Liver (tissue), 3 donors: Measurements from ENCODE around the gene KLC3.
"Not testable (repeated sequence)": the region's sequence is repeated elsewhere in the genome, so short reads cannot be mapped to it uniquely, and the experiment has no call there.

Experiments
- ATF3 ChIP-seq: IDR thresholded peaks from 2 replicates; pipeline ENCODE4 v1.6.1; 2016; ENCODE audit warnings: antibody characterized with exemption
- EGR1 ChIP-seq, 2 donors: IDR thresholded peaks; 2 replicates each; pipeline ENCODE4 v1.6.1; 2016 to 2018; ENCODE audit warnings: antibody characterized with exemption in 2 of 2, low read depth in 2 of 2
- GABPA ChIP-seq, 2 donors: IDR thresholded peaks in 1 of 2; conservative IDR thresholded peaks in 1 of 2; 2 replicates each; pipeline ENCODE4 v1.6.1; 2016; ENCODE audit warnings: antibody characterized with exemption in 2 of 2, mild to moderate bottlenecking in 1 of 2, moderate library complexity in 1 of 2
- HNF4A ChIP-seq, 2 donors: conservative IDR thresholded peaks; 2 replicates each; pipeline ENCODE4 v1.6.1; 2016; ENCODE audit warnings: antibody characterized with exemption in 2 of 2, mild to moderate bottlenecking in 2 of 2
- JUND ChIP-seq, 2 donors: IDR thresholded peaks; 2 replicates each; pipeline ENCODE4 v1.6.1; 2016; ENCODE audit warnings: antibody characterized with exemption in 2 of 2
- MAX ChIP-seq: IDR thresholded peaks from 2 replicates; pipeline ENCODE4 v1.6.1; 2016; ENCODE audit warnings: antibody characterized with exemption
- SP1 ChIP-seq: IDR thresholded peaks from 2 replicates; pipeline ENCODE4 v1.6.1; 2018; ENCODE audit warnings: antibody characterized with exemption, mild to moderate bottlenecking
- TAF1 ChIP-seq: conservative IDR thresholded peaks from 2 replicates; pipeline ENCODE4 v1.6.1; 2016; ENCODE audit warnings: antibody characterized with exemption, mild to moderate bottlenecking
- TF ChIP-seq, protein P1 (sequence below): fragments of 150-350 bp; IDR thresholded peaks from 2 replicates; pipeline ENCODE4 v1.5.1; 2017; ENCODE audit warnings: improper control_type of control experiment, low read depth, low read length; ENCODE audit not compliant: missing input control
- donor health status: healthy.
- donor health status: healthy.

- TF ChIP-seq, protein P1, sequence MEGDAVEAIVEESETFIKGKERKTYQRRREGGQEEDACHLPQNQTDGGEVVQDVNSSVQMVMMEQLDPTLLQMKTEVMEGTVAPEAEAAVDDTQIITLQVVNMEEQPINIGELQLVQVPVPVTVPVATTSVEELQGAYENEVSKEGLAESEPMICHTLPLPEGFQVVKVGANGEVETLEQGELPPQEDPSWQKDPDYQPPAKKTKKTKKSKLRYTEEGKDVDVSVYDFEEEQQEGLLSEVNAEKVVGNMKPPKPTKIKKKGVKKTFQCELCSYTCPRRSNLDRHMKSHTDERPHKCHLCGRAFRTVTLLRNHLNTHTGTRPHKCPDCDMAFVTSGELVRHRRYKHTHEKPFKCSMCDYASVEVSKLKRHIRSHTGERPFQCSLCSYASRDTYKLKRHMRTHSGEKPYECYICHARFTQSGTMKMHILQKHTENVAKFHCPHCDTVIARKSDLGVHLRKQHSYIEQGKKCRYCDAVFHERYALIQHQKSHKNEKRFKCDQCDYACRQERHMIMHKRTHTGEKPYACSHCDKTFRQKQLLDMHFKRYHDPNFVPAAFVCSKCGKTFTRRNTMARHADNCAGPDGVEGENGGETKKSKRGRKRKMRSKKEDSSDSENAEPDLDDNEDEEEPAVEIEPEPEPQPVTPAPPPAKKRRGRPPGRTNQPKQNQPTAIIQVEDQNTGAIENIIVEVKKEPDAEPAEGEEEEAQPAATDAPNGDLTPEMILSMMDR, result not testable (repeated sequence)
- TF ChIP-seq TAF1; ATF3; SP1; JUND (IDR thresholded peaks at IDR 0.05); EGR1 (IDR thresholded peaks at IDR 0.05; ENCODE audit: low read depth in 2 of 2); HNF4A (conservative IDR thresholded peaks at IDR 0.05); MAX; GABPA (IDR thresholded peaks at IDR 0.05 in 1 of 2, conservative IDR thresholded peaks at IDR 0.05 in 1 of 2): not testable (repeated sequence)
Measured at GRCh38 chr19:45334881-45335280, 5.7 kb upstream of the KLC3 start.
